ENCODE results near the gene KRT5. TPM values are rescaled to one million over a fixed set of nuclear protein-coding genes. Genes with fewer than 3 reads are reported as not detected.

KRT5 gene
- total RNA-seq, 1 experiment from 2014 or later, result 0.67 TPM

DNA sequence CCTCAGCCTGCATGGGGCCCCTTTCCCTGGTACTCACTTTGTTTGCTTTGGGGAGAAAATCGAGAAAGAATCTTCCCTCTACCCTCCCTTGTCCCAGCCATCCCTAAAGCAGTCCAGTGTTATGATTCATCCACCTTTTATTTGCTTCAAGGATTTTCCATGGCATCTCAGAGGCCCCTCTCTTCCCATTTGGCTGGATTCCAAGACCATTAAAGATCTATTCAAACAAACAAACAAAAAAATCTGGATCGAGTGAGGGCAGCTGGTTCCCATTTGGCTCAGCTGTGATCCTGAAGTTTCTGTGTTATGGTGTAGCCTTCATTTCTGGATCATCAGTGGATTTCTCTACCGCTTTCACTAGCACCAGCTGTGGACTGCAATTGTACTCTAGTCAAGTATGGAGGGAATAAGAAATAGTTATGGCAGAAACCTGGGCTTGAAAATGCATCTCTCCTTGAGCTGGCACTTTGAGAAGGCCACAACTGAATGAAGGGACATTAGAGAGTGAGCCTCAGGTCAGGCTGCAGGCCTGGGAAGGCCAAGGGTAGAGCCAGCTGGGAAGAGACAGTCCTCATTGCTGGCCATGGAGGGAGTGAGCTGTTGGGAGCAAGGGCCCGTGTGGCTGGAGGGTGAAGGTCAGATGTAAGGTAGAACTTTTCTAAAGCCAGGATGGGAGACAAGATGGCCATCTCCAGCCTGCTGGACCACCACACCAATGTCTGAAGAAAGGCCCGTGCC, 19.1 kb upstream of the KRT5 start:
- ChIA-PET POLR2A (ENCODE audit: low non-redundant PET) (no interaction called here), CTCF (no interaction called here)
- peak; percentile 34 for DNase-seq (ENCODE audit: low spot score)
- no peaks in the 10 kb centered on the region for H3K36me3 ChIP-seq (ENCODE audit: insufficient read depth, low read length, poor library complexity, severe bottlenecking)
- H3K4me3 ChIP-seq (ENCODE audit: low read depth, low read length, poor library complexity, severe bottlenecking), result no peak overlapping the region
- H3K27me3 ChIP-seq (replicated peaks; ENCODE audit: insufficient read depth, low read depth, low read length, poor library complexity), result no peaks in the 10 kb centered on the region
- H3K27ac ChIP-seq (ENCODE audit: low read depth, low read length, poor library complexity, severe bottlenecking), result no peak overlapping the region
- H3K4me1 ChIP-seq (ENCODE audit: insufficient read depth, low read length, poor library complexity, severe bottlenecking), result peaks cover 7% of the 10 kb centered on the region
- no TSS peak for BruUV-seq (replicated peaks)
- intact Hi-C loops (cut with micrococcal nuclease; ENCODE audit: unreplicated experiment), result no loop called here
- TF ChIP-seq, protein P1, sequence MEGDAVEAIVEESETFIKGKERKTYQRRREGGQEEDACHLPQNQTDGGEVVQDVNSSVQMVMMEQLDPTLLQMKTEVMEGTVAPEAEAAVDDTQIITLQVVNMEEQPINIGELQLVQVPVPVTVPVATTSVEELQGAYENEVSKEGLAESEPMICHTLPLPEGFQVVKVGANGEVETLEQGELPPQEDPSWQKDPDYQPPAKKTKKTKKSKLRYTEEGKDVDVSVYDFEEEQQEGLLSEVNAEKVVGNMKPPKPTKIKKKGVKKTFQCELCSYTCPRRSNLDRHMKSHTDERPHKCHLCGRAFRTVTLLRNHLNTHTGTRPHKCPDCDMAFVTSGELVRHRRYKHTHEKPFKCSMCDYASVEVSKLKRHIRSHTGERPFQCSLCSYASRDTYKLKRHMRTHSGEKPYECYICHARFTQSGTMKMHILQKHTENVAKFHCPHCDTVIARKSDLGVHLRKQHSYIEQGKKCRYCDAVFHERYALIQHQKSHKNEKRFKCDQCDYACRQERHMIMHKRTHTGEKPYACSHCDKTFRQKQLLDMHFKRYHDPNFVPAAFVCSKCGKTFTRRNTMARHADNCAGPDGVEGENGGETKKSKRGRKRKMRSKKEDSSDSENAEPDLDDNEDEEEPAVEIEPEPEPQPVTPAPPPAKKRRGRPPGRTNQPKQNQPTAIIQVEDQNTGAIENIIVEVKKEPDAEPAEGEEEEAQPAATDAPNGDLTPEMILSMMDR (conservative IDR thresholded peaks at IDR 0.05; ENCODE audit: low read depth, low read length), result no peak
- TF ChIP-seq EZH2 (IDR thresholded peaks at IDR 0.05; ENCODE audit: borderline replicate concordance, low read depth, low read length, poor library complexity, severe bottlenecking), result no peak
- H3K9me3 ChIP-seq (ENCODE audit: low read depth, low read length, poor library complexity, severe bottlenecking), result no peaks in the 10 kb centered on the region

- DNase-seq (ENCODE audit: low spot score), result no peak
- POLR2A ChIA-PET (ENCODE audit: low non-redundant PET), result no interaction called here
- no peaks in the 10 kb centered on the region for H3K9me3 ChIP-seq (ENCODE audit: low read depth, low read length, poor library complexity, severe bottlenecking)
- intact Hi-C loops (cut with micrococcal nuclease; ENCODE audit: unreplicated experiment), result no loop called here
- no peaks in the 10 kb centered on the region for H3K27me3 ChIP-seq (replicated peaks; ENCODE audit: insufficient read depth, low read depth, low read length, poor library complexity)
- BruUV-seq (replicated peaks), result no TSS peak
- TF ChIP-seq EZH2 (IDR thresholded peaks at IDR 0.05; ENCODE audit: borderline replicate concordance, low read depth, low read length, poor library complexity, severe bottlenecking), result no peak
- TF ChIP-seq, protein P1 (conservative IDR thresholded peaks at IDR 0.05; ENCODE audit: low read depth, low read length), result no peak
- no peak overlapping the region for H3K4me3 ChIP-seq (ENCODE audit: low read depth, low read length, poor library complexity, severe bottlenecking)
- CTCF ChIA-PET, result no interaction called here
- no peaks in the 10 kb centered on the region for H3K36me3 ChIP-seq (ENCODE audit: insufficient read depth, low read length, poor library complexity, severe bottlenecking)
- peaks cover 7% of the 10 kb centered on the region for H3K4me1 ChIP-seq (ENCODE audit: insufficient read depth, low read length, poor library complexity, severe bottlenecking)
- H3K27ac ChIP-seq (ENCODE audit: low read depth, low read length, poor library complexity, severe bottlenecking), result no peak overlapping the region
Measured at GRCh38 chr12:52537101-52537500, 16.9 kb upstream of the KRT5 start.

GRCh38 chr12:52535574-52535973, 15.4 kb upstream of the KRT5 start:
- H3K9me3 ChIP-seq (ENCODE audit: low read depth, low read length, poor library complexity, severe bottlenecking), result no peaks in the 10 kb centered on the region
- intact Hi-C loops (cut with micrococcal nuclease; ENCODE audit: unreplicated experiment), result no loop called here
- CTCF ChIA-PET, result no interaction called here
- BruUV-seq (replicated peaks), result no TSS peak
- H3K27me3 ChIP-seq (replicated peaks; ENCODE audit: insufficient read depth, low read depth, low read length, poor library complexity), result no peaks in the 10 kb centered on the region
- H3K27ac ChIP-seq (ENCODE audit: low read depth, low read length, poor library complexity, severe bottlenecking), result no peak overlapping the region
- H3K4me1 ChIP-seq (ENCODE audit: insufficient read depth, low read length, poor library complexity, severe bottlenecking), result peaks cover 7% of the 10 kb centered on the region
- no peaks in the 10 kb centered on the region for H3K36me3 ChIP-seq (ENCODE audit: insufficient read depth, low read length, poor library complexity, severe bottlenecking)
- no peak for DNase-seq (ENCODE audit: low spot score)
- no peak overlapping the region for H3K4me3 ChIP-seq (ENCODE audit: low read depth, low read length, poor library complexity, severe bottlenecking)
- no peak for TF ChIP-seq EZH2 (IDR thresholded peaks at IDR 0.05; ENCODE audit: borderline replicate concordance, low read depth, low read length, poor library complexity, severe bottlenecking)
- TF ChIP-seq, protein P1 (conservative IDR thresholded peaks at IDR 0.05; ENCODE audit: low read depth, low read length), result no peak
- POLR2A ChIA-PET (ENCODE audit: low non-redundant PET), result no interaction called here

Data from A673 (cell line).